NCI-H345 treated with DMSO at 0.1 percent for 48 hours (cell line): ENCODE measurements around the gene LMTK3.
"Not testable (repeated sequence)": the region's sequence is repeated elsewhere in the genome, so short reads cannot be mapped to it uniquely, and the experiment has no call there.

ENCODE experiments used
- DNase-seq: peaks from one replicate; lab custom pipeline; 2025; ENCODE audit not compliant: unreplicated experiment; lab: John Stamatoyannopoulos, UW

LMTK3 gene

DNA sequence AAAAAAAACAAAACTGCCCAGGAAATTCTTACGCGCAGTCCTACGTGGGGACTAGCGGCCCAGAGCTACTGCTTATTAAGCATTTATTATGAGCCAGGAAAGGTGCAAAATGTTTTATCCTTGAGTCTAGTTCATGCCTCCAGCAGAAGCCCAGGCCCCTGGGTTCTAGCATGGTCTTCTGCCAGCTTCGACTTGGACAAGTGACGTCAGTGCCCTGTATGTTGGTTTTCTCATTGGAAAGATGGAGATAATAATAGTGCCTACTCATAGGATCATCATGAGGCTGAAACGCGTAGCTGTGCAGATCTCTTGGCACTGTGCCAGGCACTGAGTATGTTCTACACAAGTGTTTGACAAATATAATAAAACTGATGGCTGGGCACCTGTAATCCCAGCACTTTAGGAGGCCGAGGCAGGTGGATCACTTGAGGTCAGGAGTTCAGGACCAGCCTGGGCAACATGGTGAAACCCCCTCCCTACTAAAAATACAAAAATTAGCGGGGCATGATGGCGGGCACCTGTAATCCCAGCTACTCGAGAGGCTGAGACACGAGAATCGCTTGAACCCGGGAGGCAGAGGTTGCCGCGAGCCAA is 28.0 kb upstream of the LMTK3 start:
- peak; percentile 91 for DNase-seq

DNA sequence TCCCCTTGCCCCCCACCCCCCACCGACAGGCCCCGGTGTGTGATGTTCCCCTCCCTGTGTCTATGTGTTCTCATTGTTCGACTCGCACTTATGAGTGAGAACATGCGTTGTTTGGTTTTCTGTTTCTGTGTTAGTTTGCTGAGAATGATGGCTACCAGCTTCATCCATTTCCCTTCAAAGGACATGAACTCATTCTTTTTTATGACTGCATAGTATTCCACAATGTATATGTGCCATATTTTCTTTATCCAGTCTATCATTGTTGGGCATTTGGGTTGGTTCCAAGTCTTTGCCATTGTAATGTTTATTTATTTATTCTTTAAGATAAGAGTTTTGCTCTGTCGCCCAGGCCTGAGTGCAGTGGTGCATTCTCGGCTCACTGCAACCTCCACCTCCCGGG is 26.4 kb upstream of the LMTK3 start:
- not testable (repeated sequence) for DNase-seq

DNA sequence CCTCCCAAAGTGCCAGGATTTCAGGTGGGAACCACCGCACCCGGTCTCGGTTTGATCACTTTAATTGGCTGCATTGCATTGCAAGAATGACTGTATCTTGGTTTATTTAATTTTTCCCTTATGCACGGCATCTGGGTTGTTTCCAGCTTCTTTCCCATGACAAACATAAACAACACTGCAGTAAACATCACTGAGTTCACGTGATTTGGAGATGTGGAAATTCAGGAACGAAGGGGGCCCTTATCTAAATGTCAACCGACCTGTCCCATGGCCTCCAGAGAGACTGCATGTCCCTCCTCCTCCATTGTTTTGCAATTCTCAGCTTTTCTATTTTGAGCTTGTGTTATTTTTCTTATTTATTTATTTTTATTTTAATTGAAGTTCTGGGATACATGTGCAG is 25.9 kb upstream of the LMTK3 start:
- no peak for DNase-seq

DNA sequence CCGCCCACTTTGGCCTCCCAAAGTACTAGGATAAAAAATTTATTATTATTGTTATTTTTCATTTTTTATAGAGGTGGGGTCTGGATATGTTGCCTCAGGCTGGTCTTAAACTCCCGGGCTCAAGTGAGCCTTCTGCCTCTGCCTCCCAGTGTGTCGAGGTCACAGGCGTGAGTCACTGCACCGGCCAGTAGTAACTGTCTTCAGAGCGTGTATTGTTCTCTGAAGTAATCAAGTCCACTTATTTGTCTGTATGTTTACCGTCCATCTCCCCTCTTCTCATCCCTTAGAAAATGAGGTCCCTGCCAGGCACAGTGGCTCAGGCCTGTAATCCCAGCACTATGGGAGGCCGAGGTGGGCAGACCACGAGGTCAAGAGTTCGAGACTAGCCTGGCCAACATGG is 22.1 kb upstream of the LMTK3 start:
- no peak for DNase-seq

DNA sequence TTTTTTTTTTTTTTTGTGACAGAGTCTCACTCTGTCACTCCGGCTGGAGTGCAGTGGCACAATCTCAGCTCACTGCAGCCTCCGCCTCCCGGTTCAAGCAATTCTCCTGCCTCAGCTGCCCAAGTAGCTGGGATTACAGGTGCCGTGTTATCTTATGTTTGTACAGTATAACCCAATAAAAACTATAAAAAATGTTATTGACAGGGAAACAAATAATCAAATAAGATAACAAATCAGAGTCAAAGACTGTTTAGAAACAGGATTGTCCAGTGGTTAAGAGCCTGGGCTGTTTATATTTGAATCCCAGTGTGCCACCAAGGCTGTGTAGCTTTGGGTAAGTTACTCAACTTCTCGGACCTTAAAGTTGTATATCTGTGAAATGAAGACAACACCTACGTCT is 19.1 kb upstream of the LMTK3 start:
- DNase-seq = no peak

DNA sequence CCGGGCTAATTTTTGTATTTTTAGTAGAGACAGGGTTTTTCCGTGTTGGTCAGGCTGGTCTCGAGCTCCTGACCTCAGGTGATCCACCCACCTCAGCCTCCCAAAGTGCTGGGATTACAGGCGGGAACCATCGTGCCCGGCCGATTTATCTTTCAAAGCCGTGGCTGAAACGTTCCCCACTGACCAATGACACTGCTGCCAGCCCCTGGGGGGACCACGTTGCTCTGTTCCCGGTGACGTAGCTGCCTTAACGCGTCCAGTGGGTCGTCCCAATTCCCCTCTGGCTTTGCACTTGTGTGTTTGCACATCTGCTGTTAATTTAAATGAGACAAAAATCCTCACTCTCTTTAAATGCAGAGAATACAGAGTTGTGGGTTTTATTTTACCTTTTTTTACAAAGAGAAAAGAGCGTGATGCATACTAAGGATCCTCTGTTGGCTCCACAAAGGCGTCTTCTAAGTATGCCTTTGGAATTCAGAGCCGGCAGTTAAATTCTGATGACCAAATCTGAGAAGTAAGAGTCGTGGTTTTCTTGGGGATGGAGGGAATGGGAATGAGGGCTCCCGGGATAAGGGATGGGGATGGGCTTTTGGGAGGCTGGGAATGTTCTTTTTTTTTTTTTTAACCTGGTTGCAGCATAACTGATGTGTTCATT is 18.6 kb upstream of the LMTK3 start:
- DNase-seq = no peak

DNA sequence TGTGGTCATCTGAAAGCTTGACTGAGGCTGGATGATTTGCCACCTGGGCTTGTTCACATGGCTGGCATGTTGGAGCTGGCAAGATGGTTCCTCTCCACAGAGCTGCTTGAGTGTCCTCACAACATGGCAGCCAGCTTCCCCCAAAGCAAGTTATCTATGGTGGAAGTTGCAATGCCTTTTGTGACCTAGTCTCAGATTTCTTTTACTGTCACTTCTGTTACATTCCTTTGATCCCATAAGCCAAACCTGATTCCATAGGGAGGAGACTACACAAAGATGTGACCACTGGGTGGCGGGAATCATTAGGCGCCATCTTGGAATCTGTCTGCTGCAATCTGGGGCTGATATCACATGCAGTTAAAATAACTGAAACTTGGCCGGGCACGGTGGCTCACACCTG is 17.5 kb upstream of the LMTK3 start:
- no peak for DNase-seq

DNA sequence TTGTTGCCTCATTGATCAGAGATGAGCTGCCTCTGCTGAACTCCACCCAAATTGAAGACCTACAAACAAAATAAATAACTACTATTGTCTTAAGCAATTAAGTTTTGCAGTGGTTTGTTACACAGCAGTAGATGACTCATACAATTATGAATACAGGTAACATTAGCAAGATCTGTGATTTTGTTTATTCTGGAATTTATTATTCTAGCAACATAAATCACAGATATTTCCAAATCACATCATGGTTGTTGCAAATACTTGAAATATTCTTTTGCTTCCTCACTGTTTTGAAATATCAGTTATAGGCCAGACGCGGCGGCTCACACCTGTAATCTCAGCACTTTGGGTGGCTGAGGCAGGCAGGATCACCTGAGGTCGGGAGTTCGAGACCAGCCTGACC is 13.1 kb upstream of the LMTK3 start:
- no peak for DNase-seq

DNA sequence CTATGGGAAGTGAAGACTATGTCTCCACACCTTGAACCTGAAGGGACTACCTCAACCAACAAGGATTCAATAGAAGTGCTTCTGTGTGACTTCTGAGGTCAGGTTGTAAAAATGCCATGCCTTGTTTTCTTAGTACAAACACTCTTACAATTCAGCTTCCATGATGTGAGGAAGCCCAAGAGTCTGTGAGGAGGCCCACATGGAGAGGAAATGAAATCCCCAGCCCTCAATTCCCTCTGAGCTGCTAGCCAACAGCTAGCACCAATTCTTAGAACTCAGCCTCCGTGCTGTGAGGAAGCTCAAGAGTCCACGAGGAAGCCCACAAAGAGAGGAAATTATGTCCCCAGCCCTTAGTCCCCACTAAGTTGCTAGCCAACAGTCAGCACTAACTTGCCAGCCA is 12.6 kb upstream of the LMTK3 start:
- no peak for DNase-seq

DNA sequence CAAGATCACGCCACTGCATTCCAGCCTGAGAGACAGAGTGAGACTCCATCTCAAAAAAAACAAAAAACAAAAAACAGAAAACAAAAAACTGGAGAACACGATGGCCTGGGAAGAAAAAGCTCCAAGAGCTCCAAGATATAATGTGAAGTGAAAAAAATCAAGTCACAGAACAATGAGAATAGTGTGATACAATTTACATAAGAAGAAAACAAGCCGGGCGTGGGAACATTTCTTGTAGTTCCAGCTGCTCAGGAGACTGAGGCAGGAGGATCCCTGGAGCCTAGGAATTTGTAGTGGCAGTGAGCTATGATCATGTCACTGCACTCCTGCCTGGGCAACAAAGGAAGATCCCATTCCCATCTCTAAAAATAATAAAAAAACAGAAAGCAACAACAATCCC is 8.5 kb upstream of the LMTK3 start:
- DNase-seq = no peak

DNA sequence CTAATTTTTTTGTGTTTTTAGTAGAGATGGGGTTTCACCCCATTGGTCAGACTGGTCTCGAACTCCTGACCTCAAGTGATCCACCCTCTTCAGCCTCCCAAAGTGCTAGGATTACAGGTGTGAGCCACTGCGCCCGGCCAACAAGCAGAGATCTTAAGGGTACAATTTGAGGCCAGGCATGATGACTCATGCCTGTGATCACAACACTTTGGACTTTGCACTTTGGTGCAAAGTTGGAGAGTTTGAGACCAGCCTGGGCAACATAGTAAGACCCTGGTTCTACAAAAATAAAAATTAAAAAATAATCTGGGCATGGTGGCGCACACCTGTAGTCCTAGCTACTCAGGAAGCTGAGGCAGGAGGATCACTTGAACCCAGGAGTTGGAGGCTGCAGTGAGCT is 7.8 kb upstream of the LMTK3 start:
- DNase-seq = not testable (repeated sequence)

DNA sequence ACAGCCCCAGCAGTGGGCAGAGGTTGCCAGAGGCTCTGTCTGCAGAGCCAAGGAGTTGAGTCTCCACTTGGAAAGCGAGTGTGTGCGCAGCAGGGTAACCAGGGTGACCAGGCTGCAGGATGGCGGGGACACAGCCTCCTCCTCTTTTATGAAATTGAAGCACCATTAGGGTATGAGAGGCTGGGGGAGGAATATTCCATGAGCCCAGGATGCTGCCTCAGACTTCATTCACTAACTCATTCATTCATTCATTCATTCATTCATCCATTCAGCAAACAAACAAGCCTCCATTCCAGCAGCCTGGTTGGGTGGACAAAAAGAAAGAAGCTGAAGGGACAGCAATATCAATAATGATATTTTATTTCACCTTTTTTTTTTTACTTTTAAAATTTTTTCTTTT is 6.6 kb upstream of the LMTK3 start:
- no peak for DNase-seq

DNA sequence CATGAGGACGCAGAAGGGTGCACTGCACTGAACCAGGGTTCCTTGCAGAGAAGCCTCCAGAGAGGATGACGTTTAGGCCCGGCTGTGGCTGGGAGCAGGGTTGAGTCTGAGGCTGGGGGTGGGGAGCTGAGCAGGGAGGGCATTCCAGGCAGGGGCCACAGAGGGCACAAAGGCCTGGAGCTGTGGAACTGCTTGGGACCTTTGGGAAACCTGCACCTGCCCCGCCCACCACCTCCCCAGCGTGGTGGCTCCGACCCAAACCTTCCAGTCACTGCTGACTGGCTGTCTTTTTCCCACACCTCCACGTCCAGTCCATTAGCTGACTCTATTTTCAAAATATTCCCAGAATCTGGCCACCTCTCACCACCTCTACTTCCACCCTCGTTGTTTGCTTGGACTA is 4.9 kb upstream of the LMTK3 start:
- no peak for DNase-seq

DNA sequence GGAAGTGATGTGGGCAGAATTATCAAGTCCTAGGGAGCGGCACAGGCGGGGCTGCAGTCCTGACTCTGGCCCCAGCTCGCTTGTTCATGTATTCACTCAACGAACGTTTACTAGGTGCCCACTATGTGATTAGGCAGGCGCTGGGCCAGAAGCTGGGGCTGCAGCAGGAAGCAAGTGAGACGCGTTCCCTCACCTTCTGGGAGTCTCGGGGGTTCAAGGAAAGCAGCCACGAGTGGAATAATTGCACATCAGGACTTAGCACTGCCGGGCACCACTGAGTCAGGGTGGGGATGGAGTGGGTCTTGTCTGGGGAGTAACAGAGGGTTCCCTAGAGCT is 2.5 kb upstream of the LMTK3 start:
- DNase-seq = no peak

DNA sequence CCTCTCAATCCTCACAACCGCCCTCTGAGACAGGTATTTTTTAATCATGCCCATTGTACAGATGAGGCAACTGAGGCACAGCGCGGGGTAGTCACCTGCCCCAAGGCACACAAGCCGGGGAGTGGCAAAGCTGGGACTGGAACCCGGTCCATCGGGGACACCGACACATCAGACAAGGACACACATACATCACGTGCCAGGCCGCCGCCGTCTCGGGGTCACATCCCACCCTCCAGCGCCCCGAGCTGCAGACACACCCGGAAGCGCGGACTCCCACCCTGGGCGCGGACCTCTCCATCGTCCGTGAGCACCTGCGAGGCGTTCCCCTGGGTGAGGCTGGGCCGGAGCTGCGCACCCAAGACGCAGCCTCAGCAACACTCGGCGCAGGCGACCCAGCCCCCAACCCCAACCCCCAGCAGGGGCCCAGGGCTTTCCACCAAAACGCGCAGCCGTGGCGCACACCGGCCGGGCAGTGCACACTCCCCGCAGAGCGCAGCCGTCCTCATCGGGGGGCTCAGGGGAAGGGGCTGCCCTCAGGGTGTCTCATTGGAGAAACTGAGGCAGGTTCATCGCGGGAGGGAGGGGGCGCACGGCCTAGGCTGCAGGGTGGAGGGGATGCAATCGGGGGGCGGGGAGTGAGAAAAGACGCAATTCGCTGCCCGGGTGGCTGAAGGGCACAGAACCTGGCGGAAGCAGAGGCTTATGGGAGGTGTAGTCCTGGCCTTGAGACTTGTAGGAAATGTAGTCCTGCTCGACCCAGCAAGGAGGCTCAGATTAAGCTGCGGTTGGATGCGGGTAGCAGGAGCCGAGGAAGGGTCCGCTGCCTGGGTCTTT is 1.9 kb upstream of the LMTK3 start:
- peak; percentile 48 for DNase-seq

DNA sequence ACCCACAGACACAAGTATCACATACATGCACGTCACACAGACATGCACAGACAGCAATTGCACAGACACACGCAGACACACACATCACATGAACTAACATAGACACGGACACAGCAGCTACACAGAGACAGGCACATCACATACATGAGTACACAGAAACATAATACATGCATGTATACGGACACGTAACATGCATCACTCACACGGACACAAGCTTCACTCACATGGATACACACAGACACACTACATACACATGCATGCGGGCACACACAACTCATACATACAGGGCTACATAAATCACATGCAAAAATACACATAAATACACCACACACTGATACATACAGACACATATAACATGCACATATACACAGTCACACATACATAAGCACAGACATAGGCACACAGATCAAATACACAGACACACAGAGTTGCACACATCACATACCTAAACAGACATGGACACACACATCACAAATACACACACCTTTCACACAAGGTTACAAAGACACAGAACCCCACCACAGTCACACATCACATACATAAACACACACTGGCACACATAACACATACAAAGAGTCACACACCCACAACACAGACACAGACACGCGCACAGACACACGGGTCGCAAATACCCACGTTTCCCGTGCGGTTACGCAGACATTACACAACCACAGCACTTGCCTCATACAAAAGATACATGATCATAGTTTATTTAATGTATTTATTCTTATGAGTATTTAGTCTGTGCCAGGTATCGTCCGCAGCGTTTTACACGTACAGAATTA is 1.1 kb upstream of the LMTK3 start:
- DNase-seq = no peak

DNA sequence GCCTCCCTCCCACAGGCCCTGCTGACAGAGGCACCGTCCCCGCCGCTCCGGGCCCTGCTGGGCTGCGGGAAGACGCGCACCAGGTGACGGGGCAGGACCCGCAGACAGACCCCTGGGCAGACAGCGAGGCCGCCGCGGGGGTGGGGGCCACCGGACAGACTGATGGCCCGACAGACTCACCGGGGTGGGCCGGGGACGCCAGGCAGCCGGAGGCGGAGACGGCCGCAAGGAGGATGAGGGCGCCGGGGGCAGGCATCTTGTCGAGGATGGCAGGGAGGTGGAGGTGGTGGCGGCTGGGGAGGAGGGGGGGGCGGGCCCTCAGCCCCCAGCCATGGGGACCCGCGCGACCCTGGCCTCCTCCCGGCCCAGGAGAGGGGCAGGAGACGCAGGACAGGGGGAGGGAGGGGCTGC is 309 bp downstream of the LMTK3 start:
- no peak for DNase-seq

DNA sequence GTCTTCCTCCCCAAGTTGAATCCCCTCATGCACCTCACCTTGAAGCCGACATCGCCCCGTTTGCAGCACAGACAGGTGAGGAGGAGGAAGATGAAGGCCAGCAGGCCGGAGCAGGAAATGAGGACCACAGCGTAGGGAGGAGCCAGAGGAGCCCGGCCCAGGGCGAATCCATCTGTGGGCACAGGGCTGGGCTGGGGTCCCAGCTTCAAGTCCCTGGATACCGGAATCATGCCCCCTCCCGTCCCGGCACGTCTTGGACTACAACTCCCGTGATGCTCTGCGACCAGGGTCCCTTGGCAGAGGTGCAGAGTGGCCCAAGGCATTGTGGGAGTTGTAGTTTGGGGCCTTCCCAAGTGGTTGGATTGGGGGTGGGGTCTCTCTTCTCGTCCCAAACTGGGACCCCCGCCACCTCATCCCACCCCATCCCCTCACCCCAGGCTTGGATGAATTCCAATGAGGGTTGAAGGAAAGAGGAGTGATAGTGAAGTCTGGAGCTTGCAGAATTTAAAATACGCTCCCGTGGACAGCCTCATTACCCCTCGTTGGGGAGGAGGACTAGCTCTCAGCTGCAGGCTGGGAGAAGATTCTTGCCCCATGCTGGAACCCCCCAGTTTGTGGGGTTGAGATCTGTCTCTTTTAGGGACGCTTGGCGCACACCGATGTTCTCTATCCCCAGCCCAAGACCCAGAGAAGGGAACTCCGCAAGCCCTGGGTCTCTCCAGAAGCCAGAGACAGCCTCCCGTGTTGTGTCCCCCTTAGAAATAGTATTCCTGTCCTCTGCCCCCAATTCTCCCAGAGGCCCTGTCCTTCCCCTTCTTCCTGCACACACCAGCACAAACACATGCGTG is 990 bp downstream of the LMTK3 start:
- DNase-seq = peak; percentile 25

DNA sequence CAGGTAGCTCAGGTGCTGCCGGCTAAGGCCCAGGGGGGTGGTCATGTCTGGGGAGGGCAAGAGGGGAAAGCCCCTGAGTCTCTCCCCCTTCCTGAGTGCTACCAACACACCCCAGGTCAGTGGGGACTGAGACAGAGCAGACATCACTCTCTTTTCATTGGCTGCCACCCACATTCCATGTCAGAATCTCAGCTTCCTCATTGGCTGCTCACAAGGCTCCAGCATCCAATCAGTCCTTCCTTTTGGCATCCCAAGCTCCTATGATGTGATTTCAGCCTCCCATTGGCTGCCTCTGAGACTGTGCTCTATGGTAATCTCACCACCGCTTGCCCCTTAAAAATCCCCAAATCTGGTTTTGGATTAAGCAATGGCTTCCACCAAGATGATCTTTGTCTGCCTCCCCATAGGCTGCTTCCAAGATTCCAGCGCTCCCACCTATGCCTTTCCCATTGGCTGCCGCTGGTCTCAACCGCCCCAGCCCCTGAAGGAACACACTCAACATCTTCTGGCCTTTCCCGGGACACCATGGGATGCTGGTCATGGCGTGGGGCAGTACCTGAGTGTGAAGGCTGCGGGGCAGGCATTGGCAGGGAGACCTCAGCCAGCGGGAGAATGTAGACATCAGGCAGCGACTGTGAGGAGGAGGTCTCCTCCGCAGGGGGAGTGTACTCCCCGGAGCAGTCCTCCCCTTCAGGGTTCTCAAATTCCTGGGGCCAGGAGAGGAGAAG is 2.0 kb downstream of the LMTK3 start:
- no peak for DNase-seq

DNA sequence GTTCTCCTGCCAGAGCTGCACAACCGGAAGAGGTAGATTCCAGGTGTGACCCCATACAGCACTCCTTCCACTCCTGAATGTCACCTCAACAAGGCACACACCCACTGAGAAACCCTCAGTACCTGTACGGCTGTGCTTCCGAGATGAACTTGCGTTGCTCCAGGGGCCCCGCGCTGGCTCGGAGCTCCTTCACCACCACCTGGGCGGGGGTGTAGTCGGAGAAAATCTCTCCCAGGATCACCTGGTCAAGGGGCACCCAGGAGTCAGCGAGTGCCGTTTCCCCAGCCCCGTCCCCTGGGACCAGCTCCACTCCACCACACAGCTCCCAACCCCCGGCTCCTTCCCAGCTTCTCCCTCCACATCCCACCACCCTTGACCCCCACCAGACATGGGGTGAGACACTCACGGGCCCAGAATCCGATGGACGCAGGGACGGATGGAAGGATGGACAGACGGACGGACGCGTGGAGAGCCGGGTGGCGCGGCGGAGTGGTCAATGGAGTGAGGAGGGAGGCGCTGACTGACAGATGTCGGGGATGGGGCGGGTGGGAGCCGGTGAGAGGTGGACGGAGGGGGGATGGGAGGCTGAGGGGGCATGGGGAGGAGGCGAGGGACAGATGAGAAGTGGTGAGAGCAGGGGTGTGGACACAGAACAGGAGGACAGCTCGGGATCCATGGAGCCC is 2.8 kb downstream of the LMTK3 start:
- no peak for DNase-seq
